Retinal pigment epithelial cell (primary cell): ENCODE results near the gene ATF5.

Experiments
- DNase-seq: peaks from one replicate; pipeline ENCODE4 v3.0.0-alpha.2; 2010; ENCODE audit warnings: low read depth
- H3K4me3 ChIP-seq: 2 replicates; pipeline ENCODE4 v1.5.1; 2011; ENCODE audit warnings: mild to moderate bottlenecking, low read length, control low read depth, moderate library complexity
- TF ChIP-seq, protein P1 (sequence below): conservative IDR thresholded peaks from 2 replicates; pipeline ENCODE4 v1.5.1; 2011; ENCODE audit warnings: low read depth, low read length, control low read depth, inconsistent platforms

The ATF5 gene

DNA sequence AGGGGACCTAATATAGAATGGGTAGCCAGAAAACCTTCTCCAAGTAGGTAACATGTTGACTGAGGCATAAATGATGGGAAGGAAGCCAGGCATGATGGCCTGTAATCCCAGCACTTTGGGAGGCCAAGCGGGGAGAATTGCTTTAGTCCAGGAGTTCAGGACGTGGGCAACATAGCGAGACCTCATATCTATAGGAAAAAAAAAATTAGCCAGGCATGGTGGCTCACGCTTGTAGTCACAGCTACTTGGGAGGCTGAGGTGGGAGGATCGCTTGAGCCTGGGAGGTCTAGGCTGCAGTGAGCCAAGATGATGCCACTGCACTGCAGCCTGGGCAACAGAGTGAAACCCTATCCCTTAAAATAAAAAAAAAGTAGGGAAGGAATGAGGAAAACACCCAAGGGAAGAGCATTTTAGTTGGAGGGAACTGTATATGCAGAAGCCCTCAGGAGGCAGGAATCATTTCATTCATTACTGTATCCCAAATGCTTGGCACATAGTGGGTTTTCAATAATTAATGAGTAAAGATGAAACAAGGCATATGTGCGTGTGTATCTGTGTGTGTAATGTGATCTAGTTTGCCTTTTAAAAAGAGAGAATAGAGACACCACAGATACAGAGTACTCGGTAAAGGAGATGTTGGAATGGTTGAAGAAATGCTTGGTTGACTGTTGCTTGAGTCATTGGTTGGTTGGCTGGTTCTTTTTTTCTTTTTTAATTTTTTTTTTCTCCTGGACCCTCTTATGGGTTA lies 2.5 kb downstream of the ATF5 start:
- DNase-seq, result no peak
- TF ChIP-seq, protein P1, sequence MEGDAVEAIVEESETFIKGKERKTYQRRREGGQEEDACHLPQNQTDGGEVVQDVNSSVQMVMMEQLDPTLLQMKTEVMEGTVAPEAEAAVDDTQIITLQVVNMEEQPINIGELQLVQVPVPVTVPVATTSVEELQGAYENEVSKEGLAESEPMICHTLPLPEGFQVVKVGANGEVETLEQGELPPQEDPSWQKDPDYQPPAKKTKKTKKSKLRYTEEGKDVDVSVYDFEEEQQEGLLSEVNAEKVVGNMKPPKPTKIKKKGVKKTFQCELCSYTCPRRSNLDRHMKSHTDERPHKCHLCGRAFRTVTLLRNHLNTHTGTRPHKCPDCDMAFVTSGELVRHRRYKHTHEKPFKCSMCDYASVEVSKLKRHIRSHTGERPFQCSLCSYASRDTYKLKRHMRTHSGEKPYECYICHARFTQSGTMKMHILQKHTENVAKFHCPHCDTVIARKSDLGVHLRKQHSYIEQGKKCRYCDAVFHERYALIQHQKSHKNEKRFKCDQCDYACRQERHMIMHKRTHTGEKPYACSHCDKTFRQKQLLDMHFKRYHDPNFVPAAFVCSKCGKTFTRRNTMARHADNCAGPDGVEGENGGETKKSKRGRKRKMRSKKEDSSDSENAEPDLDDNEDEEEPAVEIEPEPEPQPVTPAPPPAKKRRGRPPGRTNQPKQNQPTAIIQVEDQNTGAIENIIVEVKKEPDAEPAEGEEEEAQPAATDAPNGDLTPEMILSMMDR, result no peak
- H3K4me3 ChIP-seq, result no peak overlapping the region

DNA sequence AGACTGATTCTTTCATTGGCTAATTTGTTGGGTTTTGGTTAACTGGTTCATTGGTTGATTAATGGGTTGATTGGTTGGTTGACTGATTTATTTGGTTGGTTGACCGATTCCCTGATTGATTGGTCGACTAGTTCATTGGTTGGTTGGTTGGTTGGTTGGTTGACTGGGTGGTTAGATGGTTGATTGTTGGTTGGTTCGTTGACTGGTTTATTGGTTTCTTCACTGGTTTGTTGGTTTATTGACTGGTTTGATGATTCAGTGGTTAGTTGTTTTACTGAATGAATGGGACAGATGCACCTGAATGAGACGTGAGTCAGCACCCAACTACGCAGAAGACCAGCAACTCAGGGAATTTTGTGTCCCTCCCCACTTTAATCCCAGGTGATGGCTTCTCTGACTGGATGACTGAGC lies 3.0 kb downstream of the ATF5 start:
- no peak overlapping the region for H3K4me3 ChIP-seq
- no peak for DNase-seq
- TF ChIP-seq, protein P1, result no peak

DNA sequence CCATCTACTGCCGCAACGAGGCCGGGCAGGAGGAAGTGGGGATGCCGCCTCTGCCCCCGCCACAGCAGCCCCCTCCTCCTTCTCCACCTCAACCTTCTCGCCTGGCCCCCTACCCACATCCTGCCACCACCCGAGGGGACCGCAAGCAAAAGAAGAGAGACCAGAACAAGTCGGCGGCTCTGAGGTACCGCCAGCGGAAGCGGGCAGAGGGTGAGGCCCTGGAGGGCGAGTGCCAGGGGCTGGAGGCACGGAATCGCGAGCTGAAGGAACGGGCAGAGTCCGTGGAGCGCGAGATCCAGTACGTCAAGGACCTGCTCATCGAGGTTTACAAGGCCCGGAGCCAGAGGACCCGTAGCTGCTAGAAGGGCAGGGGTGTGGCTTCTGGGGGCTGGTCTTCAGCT lies 3.7 kb downstream of the ATF5 start:
- no peak for DNase-seq
- no peak overlapping the region for H3K4me3 ChIP-seq
- TF ChIP-seq, protein P1, result no peak

DNA sequence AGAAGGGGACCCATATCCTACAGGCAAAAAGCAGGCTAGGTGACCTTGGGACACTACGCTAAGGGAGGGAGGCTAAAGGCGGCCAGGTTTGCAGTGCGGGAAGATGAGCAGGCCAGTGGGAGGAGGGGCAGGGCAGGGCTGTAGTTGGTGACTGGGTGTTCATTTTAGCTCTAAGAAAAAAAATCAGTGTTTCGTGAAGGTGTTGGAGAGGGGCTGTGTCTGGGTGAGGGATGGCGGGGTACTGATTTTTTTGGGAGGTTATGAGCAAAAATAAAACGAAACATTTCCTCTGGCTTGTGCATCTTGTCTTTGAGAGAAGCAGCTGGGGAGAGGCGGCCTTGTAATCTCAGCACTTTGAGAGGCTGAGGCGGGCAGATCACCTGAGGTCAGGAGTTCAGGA lies 4.6 kb downstream of the ATF5 start:
- no peak overlapping the region for H3K4me3 ChIP-seq
- TF ChIP-seq, protein P1, result no peak
- DNase-seq, result no peak

DNA sequence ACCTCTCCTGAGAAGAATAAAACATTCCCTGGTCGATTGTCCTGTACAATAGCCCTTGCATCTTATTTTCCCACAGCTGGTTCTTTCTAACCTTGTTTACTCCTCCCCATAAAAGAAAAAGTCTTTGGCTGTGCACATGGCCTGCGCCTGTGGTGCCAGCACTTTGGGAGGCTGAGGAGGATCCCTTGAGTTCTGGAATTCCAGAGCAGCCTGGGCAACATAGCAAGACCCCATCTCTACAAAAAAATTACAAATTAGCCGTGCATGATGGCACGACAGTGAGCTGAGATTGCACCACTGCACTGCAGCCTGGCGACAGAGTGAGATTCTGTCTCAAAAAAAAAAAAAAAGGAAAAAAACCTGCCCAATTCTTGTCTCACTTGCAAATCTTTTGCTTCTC lies 7.5 kb downstream of the ATF5 start:
- DNase-seq, result no peak
- H3K4me3 ChIP-seq, result no peak overlapping the region
- TF ChIP-seq, protein P1, result no peak

DNA sequence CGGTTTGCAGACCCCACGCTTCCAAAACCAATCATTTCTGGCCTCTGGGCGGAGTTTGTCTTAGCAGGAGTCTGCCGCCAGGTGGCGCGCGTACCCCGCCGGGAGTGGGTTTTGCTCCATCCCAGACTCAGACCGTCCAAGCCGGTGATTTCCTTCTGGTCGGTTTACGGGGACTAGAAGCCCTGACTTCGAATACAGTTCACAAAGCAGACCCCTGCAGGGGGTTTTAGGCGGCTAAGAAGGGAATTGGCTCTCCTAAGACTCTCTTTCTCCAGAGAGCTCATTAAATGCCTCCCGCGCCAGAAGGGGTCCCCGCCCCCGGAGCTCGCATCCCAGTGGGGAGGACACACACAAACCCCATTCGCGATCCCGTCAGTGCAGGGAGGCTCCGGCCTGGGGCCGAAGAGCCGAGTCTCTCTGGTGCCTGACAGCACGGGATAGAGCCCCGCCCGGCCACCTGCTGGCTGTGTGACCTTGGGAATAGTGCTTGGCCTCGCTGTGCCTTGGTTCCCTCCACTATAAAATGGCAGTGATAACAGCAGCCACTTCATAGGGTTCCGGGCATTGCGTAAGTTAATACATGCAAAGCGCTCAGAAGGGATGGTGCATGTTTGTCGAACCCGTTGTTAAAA lies 8.9 kb downstream of the ATF5 start:
- DNase-seq, result no peak
- TF ChIP-seq, protein P1, result peak; percentile 95
- H3K4me3 ChIP-seq, result peak overlapping the region; percentile 21

DNA sequence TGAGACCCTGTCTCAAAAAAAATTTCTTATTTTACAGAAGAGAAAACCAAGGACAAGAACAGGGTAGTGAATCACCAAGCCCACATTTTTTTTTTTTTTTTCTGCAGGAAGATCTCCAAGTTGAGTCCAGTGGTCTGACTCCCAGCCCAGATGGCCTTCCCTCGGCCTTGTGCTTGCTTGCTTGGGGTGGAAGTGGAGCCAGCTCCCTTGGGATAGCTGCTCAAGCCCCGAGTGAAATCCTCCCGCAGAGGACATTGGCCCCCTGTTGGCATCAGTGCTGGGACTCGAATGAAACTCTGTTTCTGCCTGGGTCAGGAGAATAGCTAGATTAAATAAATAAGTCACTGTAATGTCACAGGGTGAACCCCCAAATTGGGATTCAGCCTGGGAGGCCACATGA lies 9.7 kb downstream of the ATF5 start:
- H3K4me3 ChIP-seq, result no peak overlapping the region
- no peak for DNase-seq
- TF ChIP-seq, protein P1, result no peak
